ENCODE data around the gene IL2RA.

The IL2RA gene

DNA sequence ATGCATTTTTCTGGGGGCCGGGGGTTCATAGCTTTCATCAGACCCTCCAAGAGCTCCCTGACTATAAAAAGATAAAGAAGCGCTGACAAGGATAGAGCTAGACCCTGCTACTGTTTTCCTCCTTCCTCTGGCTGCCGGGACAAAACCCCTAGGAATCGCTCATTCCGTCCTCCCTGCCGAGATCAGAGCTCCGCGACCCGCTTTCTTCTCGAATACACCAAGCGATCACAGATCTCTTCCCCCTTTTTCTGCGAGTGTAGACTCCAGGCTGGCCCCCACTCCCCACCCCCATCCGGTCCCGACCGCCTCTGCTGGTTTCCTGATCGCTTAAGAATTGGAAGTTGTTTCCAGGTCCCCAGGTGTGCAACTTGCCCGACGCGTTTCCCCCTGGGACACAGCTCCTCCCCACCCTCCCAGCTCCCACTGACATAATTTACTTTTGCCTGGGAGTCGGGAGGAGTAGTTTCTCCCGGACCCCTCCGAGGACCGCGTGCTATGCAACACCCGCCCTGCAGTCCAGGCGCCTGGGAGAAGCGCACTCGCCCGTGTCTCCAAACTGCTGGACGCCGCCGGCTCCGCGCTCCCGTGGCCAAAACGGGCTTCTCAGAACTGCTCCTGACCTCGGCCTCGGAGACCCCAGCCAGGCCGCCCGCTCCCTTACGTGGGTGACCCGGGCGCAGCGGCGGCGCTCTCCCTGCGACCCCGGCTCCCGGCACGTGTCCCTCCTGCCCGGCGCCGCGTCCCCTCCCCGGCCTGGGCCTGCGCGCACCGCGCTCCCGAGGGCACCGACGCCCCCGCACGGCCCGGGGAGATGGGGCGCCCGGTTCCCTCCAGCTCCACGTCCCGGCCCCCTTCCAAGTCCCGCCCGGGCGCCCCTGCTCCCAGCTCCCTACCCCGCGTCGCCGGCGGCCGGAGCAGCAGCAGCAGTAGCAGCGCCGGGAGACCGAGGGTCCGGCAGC lies 85.4 kb downstream of the IL2RA start:
- peak overlapping the region; percentile 97 for H3K4me3 ChIP-seq (ENCODE audit: low read length, poor library complexity, severe bottlenecking)
- peak overlapping the region; percentile 98 for H2AFZ ChIP-seq (ENCODE audit: low read length)
- H3K9ac ChIP-seq (ENCODE audit: low read depth, low read length, poor library complexity, severe bottlenecking): peak overlapping the region; percentile 68
- no peaks in the 10 kb centered on the region for H3K36me3 ChIP-seq (ENCODE audit: insufficient read depth, low read length)
- no peaks in the 10 kb centered on the region for H3K79me2 ChIP-seq (ENCODE audit: insufficient read depth, low read length)
- peaks cover 14% of the 10 kb centered on the region for H3K4me1 ChIP-seq (ENCODE audit: insufficient read depth, low read length, poor library complexity, severe bottlenecking)
- no peaks in the 10 kb centered on the region for H3K9me3 ChIP-seq (ENCODE audit: insufficient read depth, low read depth, low read length)
- no peaks in the 10 kb centered on the region for H4K20me1 ChIP-seq (ENCODE audit: insufficient read depth, low read length, poor library complexity, severe bottlenecking)
- H3K27me3 ChIP-seq (ENCODE audit: insufficient read depth, low read length, poor library complexity, severe bottlenecking): no peaks in the 10 kb centered on the region
- no peaks in the 10 kb centered on the region for H3K9me2 ChIP-seq (replicated peaks; ENCODE audit: low read depth, low read length)
- TF ChIP-seq, protein P1, sequence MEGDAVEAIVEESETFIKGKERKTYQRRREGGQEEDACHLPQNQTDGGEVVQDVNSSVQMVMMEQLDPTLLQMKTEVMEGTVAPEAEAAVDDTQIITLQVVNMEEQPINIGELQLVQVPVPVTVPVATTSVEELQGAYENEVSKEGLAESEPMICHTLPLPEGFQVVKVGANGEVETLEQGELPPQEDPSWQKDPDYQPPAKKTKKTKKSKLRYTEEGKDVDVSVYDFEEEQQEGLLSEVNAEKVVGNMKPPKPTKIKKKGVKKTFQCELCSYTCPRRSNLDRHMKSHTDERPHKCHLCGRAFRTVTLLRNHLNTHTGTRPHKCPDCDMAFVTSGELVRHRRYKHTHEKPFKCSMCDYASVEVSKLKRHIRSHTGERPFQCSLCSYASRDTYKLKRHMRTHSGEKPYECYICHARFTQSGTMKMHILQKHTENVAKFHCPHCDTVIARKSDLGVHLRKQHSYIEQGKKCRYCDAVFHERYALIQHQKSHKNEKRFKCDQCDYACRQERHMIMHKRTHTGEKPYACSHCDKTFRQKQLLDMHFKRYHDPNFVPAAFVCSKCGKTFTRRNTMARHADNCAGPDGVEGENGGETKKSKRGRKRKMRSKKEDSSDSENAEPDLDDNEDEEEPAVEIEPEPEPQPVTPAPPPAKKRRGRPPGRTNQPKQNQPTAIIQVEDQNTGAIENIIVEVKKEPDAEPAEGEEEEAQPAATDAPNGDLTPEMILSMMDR (conservative IDR thresholded peaks at IDR 0.05; ENCODE audit: low read length): no peak
- H3K4me2 ChIP-seq (ENCODE audit: low read depth, low read length, poor library complexity, severe bottlenecking): peak overlapping the region; percentile 82
- no peaks in the 10 kb centered on the region for H3F3A ChIP-seq (ENCODE audit: low read depth)

DNA sequence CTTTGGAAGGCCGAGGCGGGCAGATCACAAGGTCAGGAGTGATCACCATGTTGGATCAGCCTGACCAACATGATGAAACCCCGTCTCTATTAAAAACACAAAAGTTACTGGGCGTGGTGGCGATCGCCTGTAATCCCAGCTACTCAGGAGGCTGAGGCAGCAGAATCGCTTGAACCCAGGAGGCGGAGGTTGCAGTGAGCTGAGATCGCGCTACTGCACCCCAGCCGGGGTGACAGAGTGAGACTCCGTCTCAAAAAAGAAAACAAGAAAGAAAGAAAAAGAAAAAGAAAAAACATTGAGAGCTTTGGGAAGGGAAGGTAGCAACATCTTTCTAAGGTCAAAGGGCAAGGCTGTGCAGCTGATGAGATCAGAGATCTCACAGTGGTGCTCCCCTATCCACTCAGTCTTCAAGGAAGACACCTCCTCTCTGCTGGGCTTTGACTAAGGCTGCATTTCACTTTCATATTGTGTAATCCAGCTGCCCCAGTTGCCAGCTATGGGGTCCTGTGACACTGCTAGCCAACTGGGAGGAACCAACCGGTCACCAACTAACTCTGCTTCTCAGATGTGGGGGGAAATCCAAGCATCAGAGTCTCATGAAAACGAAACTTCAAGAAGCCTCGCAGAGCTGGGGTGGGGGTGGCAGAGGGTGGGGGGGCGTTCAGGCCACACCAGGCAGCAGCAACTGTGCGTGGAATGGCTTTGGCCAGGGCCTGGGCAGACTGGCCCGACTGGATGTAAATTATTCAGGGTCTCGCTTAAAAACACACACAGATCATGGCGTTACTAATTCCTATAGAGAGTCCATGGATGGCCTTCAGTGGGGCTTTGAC lies 86.3 kb downstream of the IL2RA start:
- H3K79me2 ChIP-seq (ENCODE audit: insufficient read depth, low read length): no peaks in the 10 kb centered on the region
- H3K36me3 ChIP-seq (ENCODE audit: insufficient read depth, low read length): no peaks in the 10 kb centered on the region
- H3F3A ChIP-seq (ENCODE audit: low read depth): no peaks in the 10 kb centered on the region
- H3K9me2 ChIP-seq (replicated peaks; ENCODE audit: low read depth, low read length): no peaks in the 10 kb centered on the region
- H3K9ac ChIP-seq (ENCODE audit: low read depth, low read length, poor library complexity, severe bottlenecking): peak overlapping the region; percentile 68
- H4K20me1 ChIP-seq (ENCODE audit: insufficient read depth, low read length, poor library complexity, severe bottlenecking): no peaks in the 10 kb centered on the region
- peaks cover 14% of the 10 kb centered on the region for H3K4me1 ChIP-seq (ENCODE audit: insufficient read depth, low read length, poor library complexity, severe bottlenecking)
- H3K27me3 ChIP-seq (ENCODE audit: insufficient read depth, low read length, poor library complexity, severe bottlenecking): no peaks in the 10 kb centered on the region
- H2AFZ ChIP-seq (ENCODE audit: low read length): peak overlapping the region; percentile 98
- H3K4me2 ChIP-seq (ENCODE audit: low read depth, low read length, poor library complexity, severe bottlenecking): peak overlapping the region; percentile 82
- no peaks in the 10 kb centered on the region for H3K9me3 ChIP-seq (ENCODE audit: insufficient read depth, low read depth, low read length)
- no peak for TF ChIP-seq EZH2phosphoT487 (IDR thresholded peaks at IDR 0.05; ENCODE audit: borderline replicate concordance)
- TF ChIP-seq, protein P1 (conservative IDR thresholded peaks at IDR 0.05; ENCODE audit: low read length): no peak
- H3K4me3 ChIP-seq (ENCODE audit: low read length, poor library complexity, severe bottlenecking): peak overlapping the region; percentile 97

DNA sequence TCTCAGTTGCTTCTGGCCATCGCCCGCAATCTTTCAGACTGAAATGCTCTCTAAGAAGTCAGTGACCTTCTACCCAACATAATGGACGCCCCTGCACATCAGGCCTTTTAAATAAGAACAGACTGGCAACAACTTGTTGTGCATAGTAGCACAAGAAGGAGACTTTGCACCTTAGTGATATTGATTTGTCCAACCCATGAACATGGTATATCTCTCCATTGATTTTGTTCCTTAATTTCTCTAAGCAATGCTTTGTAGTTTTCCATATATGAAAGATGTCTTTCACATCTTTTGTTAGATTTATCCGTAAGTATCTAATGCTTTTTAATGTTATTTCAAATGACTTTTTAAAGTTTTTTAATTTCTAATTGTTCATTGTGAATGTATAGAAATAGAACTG lies 89.1 kb downstream of the IL2RA start:
- Histone ChIP-seq H3K79me2 (ENCODE audit: insufficient read depth, low read length) (no peaks in the 10 kb centered on the region), H3F3A (ENCODE audit: low read depth) (no peaks in the 10 kb centered on the region), H3K4me1 (ENCODE audit: insufficient read depth, low read length, poor library complexity, severe bottlenecking) (peaks cover 11% of the 10 kb centered on the region), H4K20me1 (ENCODE audit: insufficient read depth, low read length, poor library complexity, severe bottlenecking) (no peaks in the 10 kb centered on the region), H2AFZ (ENCODE audit: low read length) (no peak overlapping the region), H3K36me3 (ENCODE audit: insufficient read depth, low read length) (no peaks in the 10 kb centered on the region), H3K9me3 (ENCODE audit: insufficient read depth, low read depth, low read length) (no peaks in the 10 kb centered on the region), H3K9me2 (replicated peaks; ENCODE audit: low read depth, low read length) (no peaks in the 10 kb centered on the region), H3K9ac (ENCODE audit: low read depth, low read length, poor library complexity, severe bottlenecking) (no peak overlapping the region), H3K27me3 (ENCODE audit: insufficient read depth, low read length, poor library complexity, severe bottlenecking) (no peaks in the 10 kb centered on the region), H3K4me2 (ENCODE audit: low read depth, low read length, poor library complexity, severe bottlenecking) (no peak overlapping the region), H3K4me3 (ENCODE audit: low read length, poor library complexity, severe bottlenecking) (no peak overlapping the region)
- TF ChIP-seq, protein P1 (conservative IDR thresholded peaks at IDR 0.05; ENCODE audit: low read length): no peak
- TF ChIP-seq EZH2phosphoT487 (IDR thresholded peaks at IDR 0.05; ENCODE audit: borderline replicate concordance): no peak
